HUES48 (cell line): ENCODE results near the gene CRTAP.
"Not testable (repeated sequence)": the region's sequence is repeated elsewhere in the genome, so short reads cannot be mapped to it uniquely, and the experiment has no call there.

ENCODE experiments used
- H3K27ac ChIP-seq: one replicate; pipeline ENCODE4 v1.7.0; 2013; ENCODE audit warnings: low read depth, low read length, inconsistent platforms
- H3K27me3 ChIP-seq: 2 replicates; pipeline ENCODE4 v1.6.1; 2013; ENCODE audit warnings: mild to moderate bottlenecking, low read length; ENCODE audit not compliant: control insufficient read depth, insufficient read depth
- H3K36me3 ChIP-seq: 2 replicates; pipeline ENCODE4 v1.6.1; 2013; ENCODE audit warnings: low read length; ENCODE audit not compliant: control insufficient read depth, insufficient read depth
- H3K4me1 ChIP-seq: 2 replicates; pipeline ENCODE4 v1.6.1; 2013; ENCODE audit warnings: mild to moderate bottlenecking, low read length; ENCODE audit not compliant: control insufficient read depth, insufficient read depth
- H3K4me3 ChIP-seq: 2 replicates; pipeline ENCODE4 v1.5.1; 2013; ENCODE audit warnings: mild to moderate bottlenecking, low read depth, low read length
- H3K9ac ChIP-seq: 2 replicates; pipeline ENCODE4 v1.6.1; 2013; ENCODE audit warnings: mild to moderate bottlenecking, low read depth, low read length, moderate library complexity
- H3K9me3 ChIP-seq: 2 replicates; pipeline ENCODE4 v1.6.1; 2013; ENCODE audit warnings: low read length; ENCODE audit not compliant: control insufficient read depth, insufficient read depth

The CRTAP gene

GRCh38 chr3:33119891-33120290 lies 6.1 kb downstream of the CRTAP start:
- Histone ChIP-seq H3K9me3 (no peaks in the 10 kb centered on the region), H3K36me3 (peaks cover 41% of the 10 kb centered on the region), H3K4me3 (no peak overlapping the region)

GRCh38 chr3:33122991-33123390 lies 9.2 kb downstream of the CRTAP start:
- no peaks in the 10 kb centered on the region for H3K27me3 ChIP-seq
- no peaks in the 10 kb centered on the region for H3K4me1 ChIP-seq
- no peak overlapping the region for H3K27ac ChIP-seq
- no peak overlapping the region for H3K9ac ChIP-seq
- H3K36me3 ChIP-seq: peaks cover 63% of the 10 kb centered on the region
- no peaks in the 10 kb centered on the region for H3K9me3 ChIP-seq
- no peak overlapping the region for H3K4me3 ChIP-seq

More at GRCh38 chr3:33119891-33120290, 6.1 kb downstream of the CRTAP start:
- no peaks in the 10 kb centered on the region for H3K27me3 ChIP-seq
- H3K27ac ChIP-seq: no peak overlapping the region
- H3K9ac ChIP-seq: no peak overlapping the region
- H3K4me1 ChIP-seq: 0 out of 2 replicates have a peak, but pooled peaks cover 4% of the 10 kb centered on the region

GRCh38 chr3:33124638-33125037 lies 10.8 kb downstream of the CRTAP start:
- no peak overlapping the region for H3K27ac ChIP-seq
- H3K27me3 ChIP-seq: no peaks in the 10 kb centered on the region
- H3K4me3 ChIP-seq: no peak overlapping the region
- H3K36me3 ChIP-seq: peaks cover 67% of the 10 kb centered on the region
- no peak overlapping the region for H3K9ac ChIP-seq
- no peaks in the 10 kb centered on the region for H3K4me1 ChIP-seq
- H3K9me3 ChIP-seq: no peaks in the 10 kb centered on the region

GRCh38 chr3:33125840-33126239 lies 12.0 kb downstream of the CRTAP start:
- H3K36me3 ChIP-seq: peaks cover 67% of the 10 kb centered on the region

GRCh38 chr3:33128706-33129105 lies 14.9 kb downstream of the CRTAP start:
- H3K9me3 ChIP-seq: no peaks in the 10 kb centered on the region
- H3K27me3 ChIP-seq: no peaks in the 10 kb centered on the region
- H3K36me3 ChIP-seq: peaks cover 62% of the 10 kb centered on the region
- peaks cover 8% of the 10 kb centered on the region for H3K4me1 ChIP-seq
- H3K27ac ChIP-seq: no peak overlapping the region
- H3K9ac ChIP-seq: no peak overlapping the region
- no peak overlapping the region for H3K4me3 ChIP-seq

More at GRCh38 chr3:33125840-33126239, 12.0 kb downstream of the CRTAP start:
- no peak overlapping the region for H3K4me3 ChIP-seq
- H3K27me3 ChIP-seq: no peaks in the 10 kb centered on the region
- H3K4me1 ChIP-seq: no peaks in the 10 kb centered on the region
- H3K27ac ChIP-seq: no peak overlapping the region
- H3K9me3 ChIP-seq: no peaks in the 10 kb centered on the region
- H3K9ac ChIP-seq: no peak overlapping the region

GRCh38 chr3:33130144-33130543 lies 16.3 kb downstream of the CRTAP start:
- no peaks in the 10 kb centered on the region for H3K27me3 ChIP-seq
- H3K9ac ChIP-seq: no peak overlapping the region
- H3K36me3 ChIP-seq: peaks cover 62% of the 10 kb centered on the region
- H3K4me1 ChIP-seq: peaks cover 8% of the 10 kb centered on the region
- no peaks in the 10 kb centered on the region for H3K9me3 ChIP-seq
- no peak overlapping the region for H3K27ac ChIP-seq
- no peak overlapping the region for H3K4me3 ChIP-seq

GRCh38 chr3:33131331-33132018 lies 17.7 kb downstream of the CRTAP start:
- Histone ChIP-seq H3K27ac (peak overlapping the region; percentile 53), H3K4me1 (peaks cover 8% of the 10 kb centered on the region), H3K9ac (no peak overlapping the region), H3K27me3 (no peaks in the 10 kb centered on the region), H3K4me3 (no peak overlapping the region), H3K36me3 (peaks cover 50% of the 10 kb centered on the region), H3K9me3 (no peaks in the 10 kb centered on the region)

- Histone ChIP-seq H3K4me3 (no peak overlapping the region), H3K27me3 (no peaks in the 10 kb centered on the region), H3K4me1 (peaks cover 8% of the 10 kb centered on the region), H3K9ac (no peak overlapping the region), H3K9me3 (no peaks in the 10 kb centered on the region), H3K27ac (peak overlapping the region; percentile 53), H3K36me3 (peaks cover 47% of the 10 kb centered on the region)
These were observed 18.2 kb downstream of the CRTAP start for GRCh38 chr3:33132019-33132360.

- Histone ChIP-seq H3K4me3 (no peak overlapping the region), H3K36me3 (peaks cover 42% of the 10 kb centered on the region), H3K9ac (no peak overlapping the region), H3K9me3 (no peaks in the 10 kb centered on the region), H3K27ac (no peak overlapping the region), H3K27me3 (no peaks in the 10 kb centered on the region), H3K4me1 (peaks cover 8% of the 10 kb centered on the region)
These were observed 20.3 kb downstream of the CRTAP start for GRCh38 chr3:33134026-33134625.

GRCh38 chr3:33137691-33138090 lies 23.9 kb downstream of the CRTAP start:
- H3K27me3 ChIP-seq: no peaks in the 10 kb centered on the region
- peaks cover 35% of the 10 kb centered on the region for H3K36me3 ChIP-seq
- H3K9me3 ChIP-seq: no peaks in the 10 kb centered on the region
- H3K27ac ChIP-seq: no peak overlapping the region
- no peak overlapping the region for H3K9ac ChIP-seq
- no peak overlapping the region for H3K4me3 ChIP-seq
- H3K4me1 ChIP-seq: no peaks in the 10 kb centered on the region

GRCh38 chr3:33139006-33139623 lies 25.3 kb downstream of the CRTAP start:
- not testable (repeated sequence) for H3K9me3 ChIP-seq, H3K9ac ChIP-seq, H3K4me3 ChIP-seq, H3K27me3 ChIP-seq, H3K4me1 ChIP-seq, H3K27ac ChIP-seq
- peaks cover 28% of the 10 kb centered on the region for H3K36me3 ChIP-seq
